ENCODE data around the gene POU2F2. TPM values are rescaled to one million over a fixed set of nuclear protein-coding genes. Genes with fewer than 3 reads are reported as not detected.

POU2F2 gene
- total and polyA plus RNA-seq, 10 of the 15 experiments (the other 5 are each of a cell fraction or from before 2014, with no cell fraction given): 4.4 to 62.4 (median 37.9) TPM

DNA sequence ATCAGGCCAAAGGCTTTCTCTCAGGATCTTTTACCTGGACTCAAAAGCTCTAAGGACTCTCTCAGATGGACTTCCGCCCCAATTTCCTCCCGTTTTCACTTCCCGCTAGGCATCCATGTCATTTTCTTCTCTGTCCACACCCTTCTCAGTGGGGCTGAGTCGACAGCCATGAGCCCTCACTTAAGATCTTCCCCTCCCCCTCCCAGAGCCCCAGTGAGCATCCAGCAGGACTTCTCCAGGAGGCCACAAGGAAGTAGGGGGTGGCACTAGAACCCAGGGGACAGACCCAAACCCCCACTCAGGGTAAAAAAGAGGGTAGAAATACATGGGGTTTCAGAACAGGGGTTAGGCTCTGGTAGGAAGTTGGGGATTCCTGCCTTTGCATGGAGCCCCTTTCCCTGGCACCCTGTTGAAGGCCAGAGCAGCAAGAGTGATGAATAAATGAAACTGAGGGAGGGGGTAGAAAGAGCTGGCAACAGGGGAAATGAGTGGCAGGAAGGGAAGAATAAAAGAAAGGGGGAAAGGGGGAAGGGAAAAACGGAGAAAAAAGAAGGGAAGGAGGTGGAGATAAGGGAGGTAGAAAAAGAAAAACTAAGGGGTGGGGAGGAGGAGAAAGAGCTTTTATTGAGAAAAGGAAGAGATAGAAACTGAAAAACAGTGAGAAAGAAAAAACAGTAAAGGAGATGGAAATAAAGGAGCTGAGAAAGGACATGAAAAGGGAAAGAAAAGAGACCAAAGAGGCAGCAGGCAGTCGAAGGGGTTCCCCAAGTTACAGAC is 42.9 kb upstream of the POU2F2 start (continued):
- TF ChIP-seq, protein P1, sequence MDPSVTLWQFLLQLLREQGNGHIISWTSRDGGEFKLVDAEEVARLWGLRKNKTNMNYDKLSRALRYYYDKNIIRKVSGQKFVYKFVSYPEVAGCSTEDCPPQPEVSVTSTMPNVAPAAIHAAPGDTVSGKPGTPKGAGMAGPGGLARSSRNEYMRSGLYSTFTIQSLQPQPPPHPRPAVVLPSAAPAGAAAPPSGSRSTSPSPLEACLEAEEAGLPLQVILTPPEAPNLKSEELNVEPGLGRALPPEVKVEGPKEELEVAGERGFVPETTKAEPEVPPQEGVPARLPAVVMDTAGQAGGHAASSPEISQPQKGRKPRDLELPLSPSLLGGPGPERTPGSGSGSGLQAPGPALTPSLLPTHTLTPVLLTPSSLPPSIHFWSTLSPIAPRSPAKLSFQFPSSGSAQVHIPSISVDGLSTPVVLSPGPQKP (IDR thresholded peaks at IDR 0.05; ENCODE audit: low read depth, low read length): no peak
- TF ChIP-seq, protein P2, sequence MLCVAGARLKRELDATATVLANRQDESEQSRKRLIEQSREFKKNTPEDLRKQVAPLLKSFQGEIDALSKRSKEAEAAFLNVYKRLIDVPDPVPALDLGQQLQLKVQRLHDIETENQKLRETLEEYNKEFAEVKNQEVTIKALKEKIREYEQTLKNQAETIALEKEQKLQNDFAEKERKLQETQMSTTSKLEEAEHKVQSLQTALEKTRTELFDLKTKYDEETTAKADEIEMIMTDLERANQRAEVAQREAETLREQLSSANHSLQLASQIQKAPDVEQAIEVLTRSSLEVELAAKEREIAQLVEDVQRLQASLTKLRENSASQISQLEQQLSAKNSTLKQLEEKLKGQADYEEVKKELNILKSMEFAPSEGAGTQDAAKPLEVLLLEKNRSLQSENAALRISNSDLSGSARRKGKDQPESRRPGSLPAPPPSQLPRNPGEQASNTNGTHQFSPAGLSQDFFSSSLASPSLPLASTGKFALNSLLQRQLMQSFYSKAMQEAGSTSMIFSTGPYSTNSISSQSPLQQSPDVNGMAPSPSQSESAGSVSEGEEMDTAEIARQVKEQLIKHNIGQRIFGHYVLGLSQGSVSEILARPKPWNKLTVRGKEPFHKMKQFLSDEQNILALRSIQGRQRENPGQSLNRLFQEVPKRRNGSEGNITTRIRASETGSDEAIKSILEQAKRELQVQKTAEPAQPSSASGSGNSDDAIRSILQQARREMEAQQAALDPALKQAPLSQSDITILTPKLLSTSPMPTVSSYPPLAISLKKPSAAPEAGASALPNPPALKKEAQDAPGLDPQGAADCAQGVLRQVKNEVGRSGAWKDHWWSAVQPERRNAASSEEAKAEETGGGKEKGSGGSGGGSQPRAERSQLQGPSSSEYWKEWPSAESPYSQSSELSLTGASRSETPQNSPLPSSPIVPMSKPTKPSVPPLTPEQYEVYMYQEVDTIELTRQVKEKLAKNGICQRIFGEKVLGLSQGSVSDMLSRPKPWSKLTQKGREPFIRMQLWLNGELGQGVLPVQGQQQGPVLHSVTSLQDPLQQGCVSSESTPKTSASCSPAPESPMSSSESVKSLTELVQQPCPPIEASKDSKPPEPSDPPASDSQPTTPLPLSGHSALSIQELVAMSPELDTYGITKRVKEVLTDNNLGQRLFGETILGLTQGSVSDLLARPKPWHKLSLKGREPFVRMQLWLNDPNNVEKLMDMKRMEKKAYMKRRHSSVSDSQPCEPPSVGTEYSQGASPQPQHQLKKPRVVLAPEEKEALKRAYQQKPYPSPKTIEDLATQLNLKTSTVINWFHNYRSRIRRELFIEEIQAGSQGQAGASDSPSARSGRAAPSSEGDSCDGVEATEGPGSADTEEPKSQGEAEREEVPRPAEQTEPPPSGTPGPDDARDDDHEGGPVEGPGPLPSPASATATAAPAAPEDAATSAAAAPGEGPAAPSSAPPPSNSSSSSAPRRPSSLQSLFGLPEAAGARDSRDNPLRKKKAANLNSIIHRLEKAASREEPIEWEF (IDR thresholded peaks at IDR 0.05; ENCODE audit: insufficient replicate concordance, low read depth, low read length): no peak
- TF ChIP-seq ASH2L (IDR thresholded peaks at IDR 0.05; ENCODE audit: borderline replicate concordance, low read depth) (no peak), GATAD2B (conservative IDR thresholded peaks at IDR 0.05; ENCODE audit: low read depth) (no peak), YBX1 (IDR thresholded peaks at IDR 0.05) (no peak), RUNX3 (IDR thresholded peaks at IDR 0.05; ENCODE audit: low read length) (no peak)
- TF ChIP-seq, protein P3, sequence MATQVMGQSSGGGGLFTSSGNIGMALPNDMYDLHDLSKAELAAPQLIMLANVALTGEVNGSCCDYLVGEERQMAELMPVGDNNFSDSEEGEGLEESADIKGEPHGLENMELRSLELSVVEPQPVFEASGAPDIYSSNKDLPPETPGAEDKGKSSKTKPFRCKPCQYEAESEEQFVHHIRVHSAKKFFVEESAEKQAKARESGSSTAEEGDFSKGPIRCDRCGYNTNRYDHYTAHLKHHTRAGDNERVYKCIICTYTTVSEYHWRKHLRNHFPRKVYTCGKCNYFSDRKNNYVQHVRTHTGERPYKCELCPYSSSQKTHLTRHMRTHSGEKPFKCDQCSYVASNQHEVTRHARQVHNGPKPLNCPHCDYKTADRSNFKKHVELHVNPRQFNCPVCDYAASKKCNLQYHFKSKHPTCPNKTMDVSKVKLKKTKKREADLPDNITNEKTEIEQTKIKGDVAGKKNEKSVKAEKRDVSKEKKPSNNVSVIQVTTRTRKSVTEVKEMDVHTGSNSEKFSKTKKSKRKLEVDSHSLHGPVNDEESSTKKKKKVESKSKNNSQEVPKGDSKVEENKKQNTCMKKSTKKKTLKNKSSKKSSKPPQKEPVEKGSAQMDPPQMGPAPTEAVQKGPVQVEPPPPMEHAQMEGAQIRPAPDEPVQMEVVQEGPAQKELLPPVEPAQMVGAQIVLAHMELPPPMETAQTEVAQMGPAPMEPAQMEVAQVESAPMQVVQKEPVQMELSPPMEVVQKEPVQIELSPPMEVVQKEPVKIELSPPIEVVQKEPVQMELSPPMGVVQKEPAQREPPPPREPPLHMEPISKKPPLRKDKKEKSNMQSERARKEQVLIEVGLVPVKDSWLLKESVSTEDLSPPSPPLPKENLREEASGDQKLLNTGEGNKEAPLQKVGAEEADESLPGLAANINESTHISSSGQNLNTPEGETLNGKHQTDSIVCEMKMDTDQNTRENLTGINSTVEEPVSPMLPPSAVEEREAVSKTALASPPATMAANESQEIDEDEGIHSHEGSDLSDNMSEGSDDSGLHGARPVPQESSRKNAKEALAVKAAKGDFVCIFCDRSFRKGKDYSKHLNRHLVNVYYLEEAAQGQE (IDR thresholded peaks at IDR 0.05; ENCODE audit: low read depth, low read length): no peak

Measured in GM12878 (cell line).